Measurements from ENCODE around the gene EDN2. TPM values are rescaled to one million over a fixed set of nuclear protein-coding genes. Genes with fewer than 3 reads are reported as not detected.

EDN2 gene
- total RNA-seq, 3 donors from 2014 or later (not counting 1 experiment from before 2014, with no cell fraction given) = 0.29 to 0.93 (median 0.64) TPM

- H3K27me3 Mint-ChIP-seq (ENCODE audit: low read depth in 2 of 2) = peaks cover 0 to 2% of the 10 kb centered on the region in 2 donors
- Histone ChIP-seq H3K4me1 (ENCODE audit: control insufficient read depth, insufficient read depth, low read length) (no peaks in the 10 kb centered on the region), H3K36me3 (ENCODE audit: control insufficient read depth, insufficient read depth, low read length) (no peaks in the 10 kb centered on the region), H3K9me3 (ENCODE audit: control insufficient read depth, insufficient read depth, low read length) (no peaks in the 10 kb centered on the region), H3K27ac (ENCODE audit: low read length) (no peak overlapping the region), H3K4me3 (ENCODE audit: low read length) (no peak overlapping the region), H3K27me3 (ENCODE audit: control insufficient read depth, insufficient read depth, low read length) (no peaks in the 10 kb centered on the region)
- WGBS (ENCODE audit: insufficient coverage) = 91% methylated on average over 5 of the region's 5 CpGs
- no peak overlapping the region for H3K27ac Mint-ChIP-seq
- no peaks in the 10 kb centered on the region for H3K36me3 Mint-ChIP-seq
- H3K4me1 Mint-ChIP-seq = peaks cover 6 to 14% of the 10 kb centered on the region in 2 donors
- H3K9me3 Mint-ChIP-seq = no peaks in the 10 kb centered on the region
- no peak for DNase-seq
- no peak overlapping the region for H3K4me3 Mint-ChIP-seq
- ATAC-seq = no peak
- intact Hi-C loops (cut with micrococcal nuclease) = no loop called here
- TF ChIP-seq CTCF (IDR thresholded peaks at IDR 0.05) = no peak
Observed at GRCh38 chr1:41502912-41503311, 18.4 kb upstream of the EDN2 start.

- WGBS (ENCODE audit: insufficient coverage) = 90% methylated on average over 20 of the region's 20 CpGs
- Mint-ChIP-seq H3K4me3 (no peak overlapping the region), H3K4me1 (peaks cover 6 to 14% of the 10 kb centered on the region in 2 donors), H3K27ac (no peak overlapping the region), H3K27me3 (ENCODE audit: low read depth in 2 of 2) (peaks cover 7 to 9% of the 10 kb centered on the region in 2 donors), H3K9me3 (no peaks in the 10 kb centered on the region), H3K36me3 (no peaks in the 10 kb centered on the region)
- Histone ChIP-seq H3K4me1 (ENCODE audit: control insufficient read depth, insufficient read depth, low read length) (peaks cover 2% of the 10 kb centered on the region), H3K36me3 (ENCODE audit: control insufficient read depth, insufficient read depth, low read length) (no peaks in the 10 kb centered on the region), H3K4me3 (ENCODE audit: low read length) (no peak overlapping the region), H3K27ac (ENCODE audit: low read length) (no peak overlapping the region), H3K27me3 (ENCODE audit: control insufficient read depth, insufficient read depth, low read length) (peaks cover 1% of the 10 kb centered on the region), H3K9me3 (ENCODE audit: control insufficient read depth, insufficient read depth, low read length) (no peaks in the 10 kb centered on the region)
- DNase-seq (no peak), ATAC-seq (no peak)
- intact Hi-C loops (cut with micrococcal nuclease) = no loop called here
- no peak for TF ChIP-seq CTCF (IDR thresholded peaks at IDR 0.05)
Observed at GRCh38 chr1:41501581-41501980, 17.1 kb upstream of the EDN2 start.

GRCh38 chr1:41500781-41501518 is 16.5 kb upstream of the EDN2 start:
- H3K4me1 Mint-ChIP-seq = peaks cover 6 to 14% of the 10 kb centered on the region in 2 donors
- Histone ChIP-seq H3K36me3 (ENCODE audit: control insufficient read depth, insufficient read depth, low read length) (no peaks in the 10 kb centered on the region), H3K4me1 (ENCODE audit: control insufficient read depth, insufficient read depth, low read length) (peaks cover 6% of the 10 kb centered on the region), H3K27me3 (ENCODE audit: control insufficient read depth, insufficient read depth, low read length) (peaks cover 3% of the 10 kb centered on the region), H3K9me3 (ENCODE audit: control insufficient read depth, insufficient read depth, low read length) (no peaks in the 10 kb centered on the region), H3K27ac (ENCODE audit: low read length) (no peak overlapping the region), H3K4me3 (ENCODE audit: low read length) (no peak overlapping the region)
- peaks cover 7 to 9% of the 10 kb centered on the region in 2 donors for H3K27me3 Mint-ChIP-seq (ENCODE audit: low read depth in 2 of 2)
- ATAC-seq (no peak), DNase-seq (no peak)
- no peaks in the 10 kb centered on the region for H3K9me3 Mint-ChIP-seq
- WGBS (ENCODE audit: insufficient coverage) = 87% methylated on average over 6 of the region's 7 CpGs
- no peak for TF ChIP-seq CTCF (IDR thresholded peaks at IDR 0.05)
- intact Hi-C loops (cut with micrococcal nuclease) = no loop called here
- H3K27ac Mint-ChIP-seq = no peak overlapping the region
- H3K36me3 Mint-ChIP-seq = no peaks in the 10 kb centered on the region
- no peak overlapping the region for H3K4me3 Mint-ChIP-seq

- H3K36me3 Mint-ChIP-seq = no peaks in the 10 kb centered on the region
- Histone ChIP-seq H3K27ac (ENCODE audit: low read length) (no peak overlapping the region), H3K9me3 (ENCODE audit: control insufficient read depth, insufficient read depth, low read length) (no peaks in the 10 kb centered on the region), H3K4me1 (ENCODE audit: control insufficient read depth, insufficient read depth, low read length) (peaks cover 10% of the 10 kb centered on the region), H3K36me3 (ENCODE audit: control insufficient read depth, insufficient read depth, low read length) (no peaks in the 10 kb centered on the region), H3K27me3 (ENCODE audit: control insufficient read depth, insufficient read depth, low read length) (peaks cover 3% of the 10 kb centered on the region), H3K4me3 (ENCODE audit: low read length) (no peak overlapping the region)
- H3K9me3 Mint-ChIP-seq = no peaks in the 10 kb centered on the region
- intact Hi-C loops (cut with micrococcal nuclease) = no loop called here
- 90% methylated on average over 10 of the region's 10 CpGs for WGBS (ENCODE audit: insufficient coverage)
- H3K27me3 Mint-ChIP-seq (ENCODE audit: low read depth in 2 of 2) = peaks cover 12 to 14% of the 10 kb centered on the region in 2 donors
- ATAC-seq = no peak
- H3K27ac Mint-ChIP-seq = no peak overlapping the region
- H3K4me1 Mint-ChIP-seq = peaks cover 10 to 17% of the 10 kb centered on the region in 2 donors
- no peak for TF ChIP-seq CTCF (IDR thresholded peaks at IDR 0.05)
- no peak overlapping the region for H3K4me3 Mint-ChIP-seq
- DNase-seq = no peak
Observed at GRCh38 chr1:41500378-41500777, 15.9 kb upstream of the EDN2 start.
